Jurkat, Clone E6-1 (cell line): ENCODE measurements around the gene GPRC5B. TPM values are rescaled to one million over a fixed set of nuclear protein-coding genes. Genes with fewer than 3 reads are reported as not detected.
A peak's percentile ranks its signal among the peaks of the same experiment; 100 is the strongest.

Source experiments
- DNase-seq: peaks from one replicate; pipeline ENCODE4 v3.0.0-alpha.2; 2011; ENCODE audit warnings: low read depth, low spot score
- H3K4me3 ChIP-seq: 2 replicates; pipeline ENCODE4 v1.5.1; 2011; ENCODE audit warnings: mild to moderate bottlenecking, low read length, control low read depth, moderate library complexity
- polyA plus RNA-seq: library from polyadenylated mRNA; unstranded; fragments of >200 nt; gene quantifications from one replicate; pipeline ENCODE4 v1.2.1, GENCODE V29; 2012; ENCODE audit warnings: missing spikeins; ENCODE audit not compliant: insufficient read length, insufficient read depth

Gene GPRC5B, protein sequence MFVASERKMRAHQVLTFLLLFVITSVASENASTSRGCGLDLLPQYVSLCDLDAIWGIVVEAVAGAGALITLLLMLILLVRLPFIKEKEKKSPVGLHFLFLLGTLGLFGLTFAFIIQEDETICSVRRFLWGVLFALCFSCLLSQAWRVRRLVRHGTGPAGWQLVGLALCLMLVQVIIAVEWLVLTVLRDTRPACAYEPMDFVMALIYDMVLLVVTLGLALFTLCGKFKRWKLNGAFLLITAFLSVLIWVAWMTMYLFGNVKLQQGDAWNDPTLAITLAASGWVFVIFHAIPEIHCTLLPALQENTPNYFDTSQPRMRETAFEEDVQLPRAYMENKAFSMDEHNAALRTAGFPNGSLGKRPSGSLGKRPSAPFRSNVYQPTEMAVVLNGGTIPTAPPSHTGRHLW
- polyA plus RNA-seq = 4.7 TPM

GRCh38 chr16:19884611-19885450 lies at the start of gene GPRC5B:
Gene GPRC5B, minus strand, starts transcription at chr16:19884848. Its CDS starts 12,003 bp downstream, at chr16:19872845.
- no peak for DNase-seq
- H3K4me3 ChIP-seq = peak within 1 kb of the TSS; percentile 49

- H3K4me3 ChIP-seq = no peak overlapping the region
- DNase-seq = no peak
Measured at GRCh38 chr16:19933740-19934139, 49.1 kb upstream of the GPRC5B start.

- no peak overlapping the region for H3K4me3 ChIP-seq
- DNase-seq = no peak
Measured at GRCh38 chr16:19929062-19929511, 44.4 kb upstream of the GPRC5B start.

DNA sequence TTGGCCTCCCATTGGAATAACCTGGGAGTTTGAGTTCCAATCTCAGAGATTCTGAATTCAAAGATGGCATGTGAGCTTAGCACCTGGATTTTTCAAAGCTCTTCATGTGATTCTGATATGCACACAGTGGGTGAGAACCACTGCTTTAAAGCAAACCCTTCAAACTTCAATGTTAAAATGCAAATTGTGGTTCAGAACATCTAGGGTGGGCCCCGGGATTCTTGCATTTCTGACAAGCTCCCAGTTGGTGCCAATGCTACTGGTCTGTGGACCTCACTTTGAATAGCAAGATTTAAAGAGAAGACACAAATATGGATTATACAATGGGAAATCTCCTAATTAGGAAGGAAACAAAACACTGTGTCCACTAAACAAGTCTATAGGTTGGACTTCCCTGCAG lies 43.8 kb upstream of the GPRC5B start:
- DNase-seq = no peak
- no peak overlapping the region for H3K4me3 ChIP-seq

DNA sequence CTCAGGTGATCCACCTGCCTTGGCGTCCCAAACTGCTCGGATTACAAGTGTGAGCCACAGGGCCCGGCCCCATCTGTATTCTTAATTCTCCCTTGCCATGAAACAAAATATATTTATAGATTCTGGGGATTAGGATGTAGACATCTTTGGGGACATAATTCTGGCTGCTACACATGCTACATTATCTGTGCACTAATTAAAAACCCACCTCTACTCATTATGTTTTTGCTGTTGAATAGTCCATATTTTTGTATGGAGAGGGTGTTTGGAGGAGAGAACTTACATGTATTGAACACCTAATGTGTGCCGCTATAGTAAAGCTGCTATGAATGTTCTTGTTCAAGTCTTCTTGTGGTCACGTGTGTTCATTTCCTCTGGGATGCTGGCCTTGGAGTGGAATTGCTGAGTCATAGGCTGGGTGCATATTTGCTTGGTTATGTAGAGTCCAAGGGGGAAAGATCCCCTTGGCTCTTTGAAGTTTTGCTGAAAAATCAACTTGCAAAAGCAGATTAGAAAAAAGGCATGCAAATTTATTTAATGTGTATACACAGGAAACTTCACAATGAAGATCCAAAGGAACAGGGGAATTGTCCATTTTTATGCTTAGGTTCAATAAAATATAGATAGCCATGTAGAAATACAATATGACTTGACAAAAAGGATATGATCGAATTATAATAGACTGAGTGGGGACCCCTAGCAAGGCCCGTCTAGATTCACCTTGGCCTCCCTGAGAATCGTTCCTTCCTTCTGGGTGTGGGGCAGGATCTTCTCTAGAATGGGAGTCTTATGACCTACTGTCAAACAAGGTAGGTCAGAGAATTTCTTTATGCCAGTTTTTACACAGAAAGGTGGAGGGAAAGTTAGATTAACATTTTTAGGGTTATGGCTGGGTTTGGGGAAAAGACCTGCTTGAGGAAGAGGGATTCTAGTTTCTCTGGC lies 42.1 kb upstream of the GPRC5B start:
- no peak for DNase-seq
- H3K4me3 ChIP-seq = no peak overlapping the region

GRCh38 chr16:19923396-19923795 lies 38.7 kb upstream of the GPRC5B start:
- H3K4me3 ChIP-seq = no peak overlapping the region
- DNase-seq = no peak

- no peak for DNase-seq
- H3K4me3 ChIP-seq = no peak overlapping the region
Measured at GRCh38 chr16:19919142-19919541, 34.5 kb upstream of the GPRC5B start.

GRCh38 chr16:19916064-19916463 lies 31.4 kb upstream of the GPRC5B start:
- no peak for DNase-seq
- H3K4me3 ChIP-seq = no peak overlapping the region

GRCh38 chr16:19914877-19915276 lies 30.2 kb upstream of the GPRC5B start:
- DNase-seq = no peak
- H3K4me3 ChIP-seq = no peak overlapping the region

- no peak for DNase-seq
- H3K4me3 ChIP-seq = no peak overlapping the region
Measured at GRCh38 chr16:19913340-19913645, 28.6 kb upstream of the GPRC5B start.

GRCh38 chr16:19912455-19913339 lies 28.0 kb upstream of the GPRC5B start:
- no peak for DNase-seq
- H3K4me3 ChIP-seq = no peak overlapping the region

DNA sequence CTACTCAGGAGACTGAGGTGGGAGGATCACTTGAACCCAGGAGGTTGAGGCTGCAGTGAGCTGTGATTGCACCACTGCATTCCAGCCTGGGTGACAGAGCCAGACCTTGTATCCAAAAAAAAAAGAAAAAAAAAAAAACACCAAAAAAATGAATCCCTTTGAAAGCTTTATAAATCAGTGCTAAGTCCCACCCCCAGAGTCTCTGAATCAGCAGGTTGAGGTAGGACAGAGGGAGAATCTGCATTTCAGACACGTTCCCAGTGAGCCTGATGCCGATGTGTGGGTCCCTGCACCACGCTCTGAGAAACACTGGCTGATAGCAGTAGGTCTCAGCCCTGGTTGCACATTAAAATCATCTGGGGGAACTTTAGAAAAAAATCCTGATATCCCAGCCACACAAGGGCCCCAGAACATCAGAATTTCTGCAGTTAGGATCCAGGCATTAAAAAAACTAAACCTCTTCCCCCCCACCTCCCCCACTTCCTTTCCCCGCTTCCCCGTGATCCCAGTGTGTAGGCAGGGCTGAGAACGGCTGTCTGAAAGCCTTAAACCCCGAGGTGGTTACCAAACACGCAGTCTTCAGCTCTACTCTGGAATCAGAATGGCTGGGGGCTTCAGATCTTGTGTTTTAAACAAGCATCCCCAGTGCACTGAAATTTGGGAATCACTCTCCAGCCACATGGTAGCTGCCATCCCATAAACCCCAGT lies 27.3 kb upstream of the GPRC5B start:
- DNase-seq = no peak
- no peak overlapping the region for H3K4me3 ChIP-seq

DNA sequence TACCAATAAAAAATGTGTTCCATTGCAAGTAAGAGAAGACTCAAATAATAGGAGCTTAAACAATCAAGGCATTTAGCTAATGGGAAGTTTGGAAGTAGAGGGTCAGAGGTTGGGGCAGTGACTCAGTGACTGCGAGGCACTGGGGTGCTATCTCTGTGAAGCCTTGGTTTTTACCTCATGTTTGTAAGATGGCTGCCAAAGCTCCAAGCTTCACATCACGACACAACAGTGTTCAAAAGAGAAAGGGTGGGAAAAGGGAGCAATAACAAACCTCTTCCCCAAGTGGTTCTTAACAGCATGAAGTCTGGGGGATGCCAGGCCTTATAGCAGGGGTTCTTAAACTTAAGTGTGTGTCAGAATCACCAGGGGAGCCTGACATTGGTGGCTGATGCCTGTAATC lies 26.6 kb upstream of the GPRC5B start:
- H3K4me3 ChIP-seq = no peak overlapping the region
- DNase-seq = no peak

GRCh38 chr16:19909750-19910322 lies 25.2 kb upstream of the GPRC5B start:
- DNase-seq = no peak
- no peak overlapping the region for H3K4me3 ChIP-seq

DNA sequence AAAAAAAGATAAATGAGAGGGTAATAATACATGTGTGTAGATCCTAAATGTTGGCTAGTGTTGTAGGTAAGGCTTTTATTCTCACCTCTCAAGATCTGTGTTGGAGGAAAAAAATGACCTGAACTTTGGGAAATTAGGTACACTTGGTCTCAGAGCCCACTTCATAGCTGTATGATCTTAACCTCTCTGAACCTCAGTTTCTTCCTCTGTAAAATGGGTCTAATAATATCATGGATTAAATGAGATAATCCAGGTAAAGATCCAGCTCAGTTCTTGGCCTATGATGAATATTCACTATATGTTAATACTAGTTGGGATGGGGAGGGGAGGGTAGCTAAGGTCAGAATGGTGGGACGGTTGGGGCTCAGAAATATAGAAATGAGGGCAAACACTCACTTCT lies 24.3 kb upstream of the GPRC5B start:
- DNase-seq = no peak
- H3K4me3 ChIP-seq = no peak overlapping the region

GRCh38 chr16:19907161-19907992 lies 22.7 kb upstream of the GPRC5B start:
- no peak overlapping the region for H3K4me3 ChIP-seq
- peak; percentile 72 for DNase-seq

DNA sequence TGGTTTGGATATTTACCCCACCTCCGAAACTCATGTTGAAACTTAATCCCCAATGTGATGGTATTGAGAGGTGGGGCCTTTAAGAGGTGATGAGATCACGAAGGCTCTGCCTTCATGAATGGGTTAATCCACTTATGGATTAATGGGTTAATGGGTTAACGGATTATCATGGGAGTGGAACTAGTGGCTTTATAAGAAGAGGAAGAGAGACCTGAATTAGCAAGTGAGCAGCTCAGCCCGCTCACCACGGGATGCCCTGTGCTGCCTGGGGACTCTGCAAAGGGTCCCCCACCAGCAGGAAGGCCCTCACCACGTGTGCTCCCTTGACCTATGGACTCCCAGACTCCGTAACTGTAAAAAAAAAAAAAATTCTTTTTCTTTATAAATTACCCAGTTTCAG lies 16.5 kb upstream of the GPRC5B start:
- no peak for DNase-seq
- no peak overlapping the region for H3K4me3 ChIP-seq
